H9 (cell line): Measurements from ENCODE around the gene ENOPH1. TPM values are rescaled to one million over a fixed set of nuclear protein-coding genes. Genes with fewer than 3 reads are reported as not detected.

Source experiments
- DNase-seq: peaks from one replicate; pipeline ENCODE4 v3.0.0-alpha.2; 2017
- H2AFZ ChIP-seq: one replicate; pipeline ENCODE4 v1.6.1; 2013; ENCODE audit warnings: mild to moderate bottlenecking, low read length, control low read depth, moderate library complexity
- H2AK5ac ChIP-seq: 2 replicates; pipeline ENCODE4 v1.6.1; 2013; ENCODE audit warnings: low read length, control low read depth, mixed read lengths; ENCODE audit not compliant: insufficient read length
- H2BK120ac ChIP-seq: one replicate; pipeline ENCODE4 v1.6.1; 2013; ENCODE audit warnings: low read depth, mild to moderate bottlenecking, low read length, control low read depth, inconsistent platforms; ENCODE audit not compliant: poor library complexity, severe bottlenecking
- H2BK12ac ChIP-seq: 2 replicates; pipeline ENCODE4 v1.6.1; 2013; ENCODE audit warnings: low read length, control low read depth, mixed read lengths, low read depth; ENCODE audit not compliant: insufficient read length
- H2BK15ac ChIP-seq: 2 replicates; pipeline ENCODE4 v1.6.1; 2013; ENCODE audit warnings: low read depth, low read length, control low read depth
- H2BK20ac ChIP-seq: one replicate; pipeline ENCODE4 v1.6.1; 2013; ENCODE audit warnings: low read depth, mild to moderate bottlenecking, low read length, control low read depth, inconsistent platforms; ENCODE audit not compliant: poor library complexity, severe bottlenecking
- H2BK5ac ChIP-seq: 2 replicates; pipeline ENCODE4 v1.6.1; 2013; ENCODE audit warnings: low read length, control low read depth, mixed read lengths; ENCODE audit not compliant: insufficient read length
- H3K14ac ChIP-seq: 2 replicates; pipeline ENCODE4 v1.6.1; 2013; ENCODE audit warnings: low read length, control low read depth; ENCODE audit not compliant: insufficient read depth
- H3K18ac ChIP-seq: 2 replicates; pipeline ENCODE4 v1.6.1; 2013; ENCODE audit warnings: low read depth, mild to moderate bottlenecking, mixed read lengths, low read length, control low read depth; ENCODE audit not compliant: insufficient read length
- H3K23ac ChIP-seq: 2 replicates; pipeline ENCODE4 v1.6.1; 2013; ENCODE audit warnings: low read length, control low read depth, mixed read lengths, low read depth; ENCODE audit not compliant: insufficient read length
- H3K23me2 ChIP-seq: 2 replicates; pipeline ENCODE4 v1.6.1; 2013; ENCODE audit warnings: low read depth, mild to moderate bottlenecking, mixed read lengths, low read length, control low read depth; ENCODE audit not compliant: insufficient read length, poor library complexity, severe bottlenecking
- H3K27ac ChIP-seq: 2 replicates; pipeline ENCODE4 v1.5.1; 2013; ENCODE audit warnings: low read length, control low read depth, mixed read lengths, low read depth; ENCODE audit not compliant: insufficient read length
- H3K27me3 ChIP-seq: 2 replicates; pipeline ENCODE4 v1.6.1; 2013; ENCODE audit warnings: low read length, control low read depth, inconsistent platforms; ENCODE audit not compliant: insufficient read depth
- H3K4ac ChIP-seq: 2 replicates; pipeline ENCODE4 v1.6.1; 2013; ENCODE audit warnings: low read depth, mild to moderate bottlenecking, control low read depth, inconsistent platforms, low read length, moderate library complexity
- H3K4me1 ChIP-seq: 2 replicates; pipeline ENCODE4 v1.6.1; 2013; ENCODE audit warnings: low read length, control low read depth, inconsistent platforms; ENCODE audit not compliant: insufficient read depth
- H3K4me2 ChIP-seq: 2 replicates; pipeline ENCODE4 v1.6.1; 2013; ENCODE audit warnings: low read length, control low read depth, mixed read lengths; ENCODE audit not compliant: insufficient read length, insufficient read depth
- H3K56ac ChIP-seq: 2 replicates; pipeline ENCODE4 v1.6.1; 2013; ENCODE audit warnings: low read depth, mild to moderate bottlenecking, mixed read lengths, low read length, control low read depth; ENCODE audit not compliant: insufficient read length
- H3K79me1 ChIP-seq: 2 replicates; pipeline ENCODE4 v1.6.1; 2013; ENCODE audit warnings: low read depth, mild to moderate bottlenecking, moderate library complexity, low read length, control low read depth, inconsistent platforms; ENCODE audit not compliant: insufficient read depth, poor library complexity, severe bottlenecking
- H3K79me2 ChIP-seq: 2 replicates; pipeline ENCODE4 v1.6.1; 2013; ENCODE audit warnings: low read length, control low read depth, inconsistent platforms; ENCODE audit not compliant: insufficient read depth
- H3K9ac ChIP-seq: 2 replicates; pipeline ENCODE4 v1.6.1; 2013; ENCODE audit warnings: low read length, control low read depth, mixed read lengths; ENCODE audit not compliant: insufficient read length; ENCODE audit errors: extremely low read depth
- H3K9me3 ChIP-seq: one replicate; pipeline ENCODE4 v1.6.1; 2013; ENCODE audit warnings: low read depth, low read length, inconsistent platforms; ENCODE audit not compliant: control insufficient read depth
- H3T11ph ChIP-seq: one replicate; pipeline ENCODE4 v1.6.1; 2013; ENCODE audit warnings: mild to moderate bottlenecking, low read length, control low read depth, inconsistent platforms
- H4K20me1 ChIP-seq: one replicate; pipeline ENCODE4 v1.6.1; 2013; ENCODE audit not compliant: control insufficient read depth, insufficient read length, insufficient read depth
- H4K5ac ChIP-seq: 2 replicates; pipeline ENCODE4 v1.6.1; 2013; ENCODE audit warnings: low read depth, mild to moderate bottlenecking, mixed read lengths, low read length, control low read depth; ENCODE audit not compliant: insufficient read length
- H4K8ac ChIP-seq: replicated peaks from 2 replicates; pipeline ENCODE4 v1.6.1; 2013; ENCODE audit warnings: low read length, control low read depth, mixed read lengths, low read depth; ENCODE audit not compliant: insufficient read length
- H4K91ac ChIP-seq: 2 replicates; pipeline ENCODE4 v1.6.1; 2013; ENCODE audit warnings: low read depth, mild to moderate bottlenecking, moderate library complexity, mixed read lengths, low read length, control low read depth; ENCODE audit not compliant: insufficient read length
- H3K27ac Mint-ChIP-seq, 3 experiments: 2 replicates in 2 of 3; 3 replicates in 1 of 3; pipeline ENCODE4 v1.8.0; 2020 to 2021; ENCODE audit warnings: mixed read lengths in 3 of 3, mild to moderate bottlenecking in 1 of 3, moderate library complexity in 1 of 3
- H3K27me3 Mint-ChIP-seq: 2 replicates; pipeline ENCODE4 v1.8.0; 2021; ENCODE audit warnings: low read depth, mild to moderate bottlenecking, moderate library complexity, mixed read lengths
- H3K36me3 Mint-ChIP-seq, 3 experiments: 2 replicates in 2 of 3; 3 replicates in 1 of 3; pipeline ENCODE4 v1.8.0; 2020 to 2021; ENCODE audit warnings: low read depth in 3 of 3, mixed read lengths in 3 of 3; ENCODE audit not compliant: insufficient read depth in 1 of 3
- H3K4me1 Mint-ChIP-seq, 2 experiments: 2 replicates each; pipeline ENCODE4 v1.8.0; 2020; ENCODE audit warnings: mixed read lengths in 2 of 2
- H3K4me3 Mint-ChIP-seq, 2 experiments: 2 replicates in 1 of 2; 3 replicates in 1 of 2; pipeline ENCODE4 v1.8.0; 2020 to 2021; ENCODE audit warnings: mild to moderate bottlenecking in 2 of 2, mixed read lengths in 2 of 2, moderate library complexity in 1 of 2
- H3K9me3 Mint-ChIP-seq, 2 experiments: 2 replicates in 1 of 2; 3 replicates in 1 of 2; pipeline ENCODE4 v1.8.0; 2020; ENCODE audit warnings: mild to moderate bottlenecking in 2 of 2, mixed read lengths in 2 of 2, moderate library complexity in 1 of 2
- CTCF ChIP-seq: fragments of 200-600 bp; sonication (generic); conservative IDR thresholded peaks from 3 replicates; pipeline ENCODE4 v1.8.0; 2021; ENCODE audit warnings: antibody characterized with exemption, mild to moderate bottlenecking
- WGBS: extraction: QIAGEN DNeasy Blood & Tissue Kit; methylation state at CpG from one replicate; pipeline ENCODE4 v1.1.7; 2013; ENCODE audit warnings: missing lambda C conversion rate, low lambda C conversion rate, mixed read lengths; ENCODE audit not compliant: insufficient read length; ENCODE audit errors: extremely low coverage; 5-methylcytosine and 5-hydroxymethylcytosine counted together
- total RNA-seq: library from RNA; stranded (reverse); gene quantifications from 2 replicates; pipeline ENCODE4 v1.2.1, GENCODE V29; 2021

The ENOPH1 gene
- total RNA-seq, 1 experiment from 2014 or later = 62.4 TPM

GRCh38 chr4:82433791-82434190 lies 3.4 kb downstream of the ENOPH1 start:
- no peak overlapping the region for H4K8ac ChIP-seq
- WGBS = no CpG with 5 or more reads among the region's 2 CpGs
- no peaks in the 10 kb centered on the region for H3K9me3 ChIP-seq
- no peaks in the 10 kb centered on the region; the same call in 1 of the 2 replicates for H3K4me1 ChIP-seq
- H3K14ac ChIP-seq = no peak overlapping the region
- no peak overlapping the region for H2BK5ac ChIP-seq
- no peak overlapping the region for H3K18ac ChIP-seq
- no peak overlapping the region for H2BK12ac ChIP-seq
- H3K27me3 ChIP-seq = no peaks in the 10 kb centered on the region
- no peak overlapping the region for H2BK20ac ChIP-seq
- peaks cover 0 to 4% of the 10 kb centered on the region in 2 experiments; a peak in 2 of 5 replicates for H3K9me3 Mint-ChIP-seq
- H4K20me1 ChIP-seq = no peaks in the 10 kb centered on the region
- peaks cover 40 to 70% (median 47%) of the 10 kb centered on the region in 3 experiments for H3K36me3 Mint-ChIP-seq
- peaks cover 73% of the 10 kb centered on the region; the same call in 1 of the 2 replicates for H3K79me2 ChIP-seq
- no peak overlapping the region for H2AK5ac ChIP-seq
- peaks cover 4% of the 10 kb centered on the region; the same call in 1 of the 2 replicates for H3K27me3 Mint-ChIP-seq
- H3K9ac ChIP-seq = no peak overlapping the region
- H2BK15ac ChIP-seq = no peak overlapping the region
- H3K23ac ChIP-seq = no peak overlapping the region
- H4K5ac ChIP-seq = no peak overlapping the region
- no peak overlapping the region for H3T11ph ChIP-seq
- no peaks in the 10 kb centered on the region for H3K79me1 ChIP-seq
- no peak for TF ChIP-seq CTCF
- no peak overlapping the region for H4K91ac ChIP-seq
- H3K4ac ChIP-seq = no peak overlapping the region
- H3K27ac ChIP-seq = no peak overlapping the region
- no peak overlapping the region for H3K56ac ChIP-seq
- no peak overlapping the region for H3K4me3 Mint-ChIP-seq
- no peak overlapping the region for H2AFZ ChIP-seq
- H3K4me1 Mint-ChIP-seq = peaks cover 35 to 44% of the 10 kb centered on the region in 2 experiments
- DNase-seq = no peak
- H3K23me2 ChIP-seq = no peaks in the 10 kb centered on the region
- H2BK120ac ChIP-seq = no peak overlapping the region
- H3K4me2 ChIP-seq = no peak overlapping the region
- no peak overlapping the region for H3K27ac Mint-ChIP-seq
